ENCODE data around the gene GGA3.

The GGA3 gene

DNA sequence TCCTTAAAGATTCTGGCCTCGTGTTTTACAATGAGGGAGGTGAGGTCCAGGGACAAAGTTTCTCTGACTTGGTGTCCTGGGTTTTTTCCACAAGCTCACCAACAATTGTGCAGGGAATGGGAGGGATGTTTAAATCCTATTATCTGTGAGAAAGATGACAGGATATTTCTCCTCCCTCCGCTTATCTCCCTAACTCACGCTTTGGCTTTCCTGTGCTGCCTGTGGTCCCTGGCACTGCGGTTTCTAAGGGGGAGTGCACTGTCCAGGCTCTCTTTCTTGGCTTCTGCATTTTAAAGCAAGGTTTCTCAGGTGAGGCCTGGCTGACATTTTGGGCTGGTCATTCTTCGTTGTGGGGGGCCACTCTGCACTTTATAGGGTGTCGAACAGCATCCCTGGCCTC is 16.4 kb downstream of the GGA3 start:
- no peak for DNase-seq

DNA sequence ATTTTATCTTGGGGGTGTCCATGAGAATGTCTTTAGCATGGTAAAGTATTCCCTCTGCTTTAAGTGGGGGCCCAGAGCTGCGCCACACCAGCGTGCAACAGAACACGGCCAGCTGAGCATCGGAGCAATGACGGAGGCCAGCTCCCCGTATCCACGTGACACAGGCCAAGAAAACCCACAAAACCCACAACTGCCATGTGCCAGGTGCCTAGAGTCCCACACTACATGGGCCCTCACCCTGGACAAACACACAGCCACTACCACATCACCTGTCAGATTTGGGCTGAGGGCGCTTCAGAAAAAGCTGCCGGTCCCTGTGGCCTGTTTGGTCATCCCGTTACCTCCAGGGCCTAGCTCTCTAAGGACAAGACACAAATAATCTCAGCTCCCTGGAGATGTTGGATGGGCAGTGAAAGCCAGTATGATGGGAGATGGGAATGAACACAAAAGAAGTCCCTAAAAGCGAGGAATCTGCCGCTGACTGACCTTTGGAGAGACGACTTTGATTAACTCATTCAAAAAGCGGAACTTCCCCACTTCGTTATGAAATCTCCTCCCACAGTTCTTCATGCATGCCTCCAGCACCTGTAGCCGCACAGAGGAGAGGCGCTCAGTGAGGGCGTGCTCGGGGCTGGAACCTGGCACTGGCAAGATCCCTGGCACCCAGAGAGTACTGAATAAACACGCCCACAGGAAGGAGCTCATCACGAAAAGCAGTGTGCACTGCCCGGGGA is 17.1 kb downstream of the GGA3 start:
- DNase-seq = no peak

DNA sequence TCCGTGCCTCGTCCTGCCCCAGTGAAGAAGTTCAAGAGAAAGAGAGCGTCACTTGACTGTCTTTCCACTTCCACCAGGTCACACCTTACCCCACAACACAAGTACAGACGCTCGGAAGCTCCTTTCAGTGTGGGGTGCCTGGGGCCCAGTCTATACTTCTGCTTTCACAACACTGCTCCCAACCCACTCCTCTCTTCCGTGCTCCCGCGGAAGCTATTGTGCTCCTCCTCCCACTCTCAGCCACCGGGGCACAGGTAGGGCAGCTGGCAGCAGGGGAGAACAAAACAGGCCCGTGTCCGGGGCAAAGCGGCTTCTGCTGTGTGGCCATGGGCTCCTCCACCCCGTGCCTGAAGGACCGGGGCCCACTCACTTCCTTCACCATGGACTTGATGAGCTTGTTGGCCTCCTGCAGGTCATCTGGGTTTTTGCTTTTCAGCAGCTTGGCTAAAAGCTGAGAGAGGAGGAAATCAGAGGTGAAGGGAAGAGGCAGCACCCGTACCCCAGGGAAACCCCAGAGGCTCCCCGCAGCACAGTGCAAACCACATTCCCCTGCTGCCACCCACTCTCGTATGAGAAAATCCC is 18.9 kb downstream of the GGA3 start:
- peak; percentile 30 to 45 for DNase-seq

DNA sequence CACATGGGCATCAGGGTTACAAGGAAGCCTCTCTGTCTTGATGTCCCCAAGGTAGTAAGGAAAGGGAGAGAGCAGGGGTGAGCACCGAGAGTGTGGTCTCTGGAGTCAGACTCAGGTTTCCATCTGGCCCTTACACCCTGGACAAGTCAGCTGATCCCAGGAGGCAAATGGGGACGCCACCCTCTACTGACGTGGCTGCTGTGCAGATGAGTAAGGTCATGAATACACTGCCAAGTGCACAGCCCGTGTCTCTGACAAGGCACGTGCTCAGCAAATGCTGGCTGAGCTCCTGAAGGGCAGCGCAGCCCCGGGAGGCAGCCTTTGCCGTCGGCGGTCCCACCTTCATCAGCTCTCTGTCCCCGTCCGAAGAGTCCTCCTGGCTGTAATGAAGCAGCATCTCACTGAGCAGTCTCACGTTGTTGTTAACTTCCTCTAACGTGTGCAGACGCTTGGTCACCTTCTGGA is 19.4 kb downstream of the GGA3 start:
- peak; percentile 33 to 47 for DNase-seq

DNA sequence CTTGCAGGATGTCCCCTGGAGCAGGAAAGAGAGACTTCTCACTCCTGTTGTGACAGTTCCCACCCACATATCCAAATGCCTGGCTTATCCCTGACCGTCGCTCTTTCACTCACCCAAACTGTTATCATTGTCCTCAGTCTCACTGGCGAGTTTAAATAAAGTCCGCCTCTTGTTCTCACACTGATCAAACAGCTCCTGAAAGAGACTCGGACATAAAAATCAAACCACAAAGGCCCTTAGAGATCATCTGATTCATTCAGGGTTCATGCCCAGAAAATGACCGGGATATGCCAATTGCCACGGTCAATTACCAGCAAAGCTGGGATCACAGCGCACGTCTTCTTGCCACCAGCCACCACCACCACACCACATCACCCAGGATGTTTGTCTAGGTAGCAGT is 19.9 kb downstream of the GGA3 start:
- DNase-seq = no peak

DNA sequence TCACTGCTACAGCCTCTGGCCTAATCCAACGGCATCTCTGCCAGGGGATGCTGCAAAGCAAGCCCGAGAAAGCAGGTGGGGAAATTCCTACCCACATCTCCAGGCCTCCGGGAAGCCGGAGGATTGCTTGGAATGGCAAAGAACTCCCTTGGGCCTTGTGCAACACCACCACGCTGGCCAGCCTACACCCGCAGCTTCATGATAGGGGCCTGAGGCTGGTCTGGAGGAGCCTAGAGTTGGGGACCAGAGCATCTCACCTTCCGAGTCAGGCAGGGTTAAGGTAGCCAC is 20.3 kb downstream of the GGA3 start:
- DNase-seq = no peak

DNA sequence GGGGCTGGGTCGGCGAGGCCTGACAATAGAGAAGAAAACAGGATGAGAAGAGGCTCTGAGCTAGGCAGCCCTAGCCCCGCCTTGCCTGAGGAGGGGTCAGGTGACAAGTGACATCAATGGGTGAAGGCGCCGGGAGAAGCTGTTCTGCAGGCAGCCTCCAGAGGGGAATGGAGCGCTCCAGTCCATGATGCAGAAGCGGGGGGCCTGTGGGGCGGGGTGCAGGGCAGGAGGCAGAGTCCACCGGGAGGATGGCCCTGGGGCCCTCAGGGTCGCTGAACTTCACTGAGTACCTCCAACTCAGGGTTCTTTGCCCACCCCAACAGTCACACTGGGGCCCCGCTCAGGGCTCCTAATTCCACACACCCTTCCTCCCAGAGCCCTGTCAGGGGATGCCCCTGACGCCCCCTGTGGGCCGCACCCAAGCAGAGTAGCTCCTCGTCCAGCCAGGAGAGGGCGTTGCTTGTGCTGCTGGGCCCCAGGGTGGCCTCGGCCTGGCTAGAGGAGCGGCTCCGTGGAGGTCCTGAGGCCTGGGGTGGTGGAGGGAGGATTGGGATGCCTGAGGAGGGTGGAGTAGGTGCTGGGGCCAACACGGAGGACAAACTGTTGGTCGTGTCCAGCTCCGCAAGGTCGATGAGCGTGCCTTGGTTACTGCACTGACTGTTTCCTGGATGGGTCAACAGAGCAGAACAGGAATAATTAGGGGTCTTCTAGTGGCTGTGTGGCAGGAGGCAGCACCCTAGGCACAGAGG is 20.8 kb downstream of the GGA3 start:
- peak; percentile 48 to 62 for DNase-seq

DNA sequence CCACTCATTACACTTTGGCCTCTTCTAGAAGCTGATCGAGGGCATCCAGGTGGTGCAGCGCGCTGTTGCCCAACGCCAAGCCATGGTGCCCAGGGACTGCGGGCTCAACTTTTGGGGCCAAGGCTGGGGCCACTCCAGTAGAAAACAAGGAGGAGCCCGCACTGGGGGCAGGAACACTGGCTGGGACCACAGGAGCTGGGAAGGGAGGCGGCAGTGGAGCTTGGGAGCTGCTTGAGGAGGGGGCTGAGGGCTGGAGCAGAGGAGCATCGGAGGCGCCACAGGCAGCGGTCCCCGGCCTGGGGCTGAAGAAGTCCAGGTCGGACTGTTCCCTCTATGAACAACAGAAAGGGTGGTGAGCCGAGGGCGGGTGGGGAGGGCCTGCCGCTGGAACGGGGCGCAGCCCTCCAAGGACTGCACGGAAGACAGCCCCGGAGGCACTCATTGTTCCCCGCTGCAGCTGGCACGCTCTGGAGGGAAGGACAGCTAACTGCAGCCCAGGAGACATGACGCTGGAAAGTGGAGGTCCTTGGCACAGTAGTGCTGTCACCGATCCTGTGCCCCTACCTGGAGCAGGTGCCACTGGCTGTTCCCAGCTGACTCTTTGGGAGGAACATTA is 21.5 kb downstream of the GGA3 start:
- DNase-seq = no peak

DNA sequence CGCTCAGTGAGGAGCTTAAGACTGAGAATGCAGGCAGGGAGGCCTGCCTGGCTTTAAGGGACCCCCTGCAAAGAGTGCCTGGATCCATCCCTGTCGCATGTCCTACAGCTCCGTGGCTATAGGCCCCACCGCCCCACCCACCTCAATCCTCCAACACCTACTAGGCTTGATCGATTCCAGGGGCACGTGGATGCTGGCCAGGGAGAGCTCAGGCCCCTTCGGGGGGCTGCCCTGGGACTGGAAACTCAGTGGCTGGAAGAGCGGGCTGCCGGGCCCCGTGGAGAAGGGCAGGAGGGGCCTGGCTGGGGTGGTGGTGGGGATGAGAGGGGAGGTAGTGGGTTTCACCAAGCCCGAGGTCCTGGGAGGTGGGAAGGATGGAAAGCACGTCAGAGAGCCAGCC is 22.2 kb downstream of the GGA3 start:
- no peak for DNase-seq

DNA sequence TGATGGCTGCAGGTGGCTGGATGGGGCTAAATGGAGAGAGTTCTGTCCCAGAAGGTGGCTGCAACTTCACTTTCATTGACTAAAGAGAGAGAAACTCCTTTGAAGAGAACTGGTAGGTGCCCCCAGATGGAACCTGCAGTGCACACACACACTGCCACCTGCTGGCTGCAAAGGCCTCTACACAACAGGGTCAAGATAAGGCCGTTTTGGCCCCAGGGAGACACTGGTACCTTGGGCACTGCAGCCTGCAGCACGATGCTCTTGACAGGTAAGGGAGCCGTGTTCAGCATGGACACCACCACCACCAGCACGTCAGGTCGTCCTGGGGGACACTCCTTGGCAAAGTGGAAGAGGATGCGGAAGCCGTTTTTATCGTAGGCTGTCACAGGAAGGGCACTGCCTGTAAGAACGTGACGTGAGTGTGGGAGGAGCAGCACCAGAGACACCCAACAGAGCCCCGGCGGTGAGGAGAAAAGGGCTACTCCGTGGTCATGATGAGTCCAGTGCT is 22.7 kb downstream of the GGA3 start:
- DNase-seq = peak; percentile 63 to 68

DNA sequence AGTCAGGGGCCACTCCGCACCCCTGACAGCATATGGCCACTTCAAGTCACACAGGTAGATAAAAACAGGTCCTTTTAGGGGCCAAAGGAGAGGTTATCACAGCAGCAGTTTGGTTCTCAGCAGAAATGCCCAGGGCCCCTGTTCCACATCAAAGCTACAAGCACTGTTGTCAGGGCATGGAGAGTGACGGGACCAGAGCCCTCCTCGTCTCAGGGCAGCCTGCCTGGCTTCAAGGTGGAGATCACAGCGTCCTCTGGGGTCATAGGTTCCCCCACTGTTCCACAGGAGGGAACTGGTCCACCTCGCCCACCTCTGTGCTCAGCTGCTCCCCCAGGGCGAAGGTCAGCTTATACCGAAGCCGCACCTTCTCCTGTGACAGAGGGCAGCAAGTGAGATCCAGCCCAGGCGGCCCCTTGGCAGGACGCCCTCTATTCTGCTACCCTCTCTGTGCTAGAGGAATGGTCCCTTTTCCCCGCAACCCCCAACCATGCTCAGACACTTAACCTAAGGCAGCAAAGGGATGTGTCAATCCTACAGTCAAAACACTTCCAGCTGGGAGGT is 23.3 kb downstream of the GGA3 start:
- DNase-seq = no peak

DNA sequence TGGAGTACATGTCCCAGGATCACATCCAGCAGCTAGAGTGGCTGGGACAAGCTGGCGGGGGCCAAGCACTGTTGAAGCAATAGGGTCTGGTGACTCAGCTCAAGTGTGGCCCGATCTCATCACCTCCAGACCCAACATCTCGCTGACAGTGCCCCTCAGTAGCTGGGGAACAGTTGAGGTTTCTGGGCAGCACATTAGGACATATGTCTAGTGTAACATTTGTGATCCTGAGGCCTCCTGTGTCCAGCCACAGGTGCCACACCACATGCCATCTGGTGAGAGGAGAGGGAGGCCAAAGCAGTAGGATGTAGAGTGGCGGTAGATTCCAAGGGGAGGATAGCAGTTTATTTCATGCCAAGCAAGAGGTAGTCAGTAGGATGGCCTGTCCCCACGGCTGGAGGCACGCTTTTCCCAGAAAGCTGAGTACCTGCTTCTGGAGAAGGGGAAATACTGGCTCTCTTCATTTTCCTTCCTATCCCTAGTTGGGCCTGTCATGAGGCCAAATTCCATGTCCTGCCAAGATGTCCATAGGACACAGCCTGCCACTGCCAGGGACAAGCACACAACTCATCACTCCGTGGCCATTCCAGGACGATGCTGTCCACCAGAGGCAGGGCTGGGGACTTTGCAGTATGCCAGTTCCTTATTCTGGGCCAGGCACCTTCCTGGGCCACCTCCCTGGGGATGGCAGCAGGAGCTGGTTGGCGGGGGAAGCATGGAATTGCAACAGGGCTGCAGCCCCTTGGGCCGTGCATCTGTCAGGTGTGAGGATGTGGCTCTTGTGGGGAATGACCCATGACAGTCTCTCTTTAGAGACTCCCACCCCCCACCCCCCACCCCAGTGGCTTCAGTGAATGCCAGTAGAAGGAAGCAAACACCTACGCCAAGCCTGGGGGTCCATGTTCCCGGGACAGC is 24.0 kb downstream of the GGA3 start:
- DNase-seq = no peak

DNA sequence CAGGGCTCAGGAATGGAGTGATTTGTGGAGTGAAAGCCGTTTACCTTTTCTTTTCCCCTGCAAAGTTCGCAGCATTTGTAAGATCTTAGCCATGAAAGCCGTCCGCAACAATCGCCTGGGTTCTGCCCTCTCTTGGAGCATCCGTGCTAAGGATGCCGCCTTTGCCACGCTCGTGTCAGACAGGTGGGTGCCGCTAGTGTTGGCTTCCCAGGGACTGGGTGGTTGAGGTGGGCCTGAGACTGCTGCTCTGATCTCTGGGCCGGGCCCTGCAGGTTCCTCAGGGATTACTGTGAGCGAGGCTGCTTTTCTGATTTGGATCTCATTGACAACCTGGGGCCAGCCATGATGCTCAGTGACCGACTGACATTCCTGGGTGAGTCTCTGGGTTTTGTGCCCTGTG is 28.6 kb downstream of the GGA3 start:
- no peak for DNase-seq

DNA sequence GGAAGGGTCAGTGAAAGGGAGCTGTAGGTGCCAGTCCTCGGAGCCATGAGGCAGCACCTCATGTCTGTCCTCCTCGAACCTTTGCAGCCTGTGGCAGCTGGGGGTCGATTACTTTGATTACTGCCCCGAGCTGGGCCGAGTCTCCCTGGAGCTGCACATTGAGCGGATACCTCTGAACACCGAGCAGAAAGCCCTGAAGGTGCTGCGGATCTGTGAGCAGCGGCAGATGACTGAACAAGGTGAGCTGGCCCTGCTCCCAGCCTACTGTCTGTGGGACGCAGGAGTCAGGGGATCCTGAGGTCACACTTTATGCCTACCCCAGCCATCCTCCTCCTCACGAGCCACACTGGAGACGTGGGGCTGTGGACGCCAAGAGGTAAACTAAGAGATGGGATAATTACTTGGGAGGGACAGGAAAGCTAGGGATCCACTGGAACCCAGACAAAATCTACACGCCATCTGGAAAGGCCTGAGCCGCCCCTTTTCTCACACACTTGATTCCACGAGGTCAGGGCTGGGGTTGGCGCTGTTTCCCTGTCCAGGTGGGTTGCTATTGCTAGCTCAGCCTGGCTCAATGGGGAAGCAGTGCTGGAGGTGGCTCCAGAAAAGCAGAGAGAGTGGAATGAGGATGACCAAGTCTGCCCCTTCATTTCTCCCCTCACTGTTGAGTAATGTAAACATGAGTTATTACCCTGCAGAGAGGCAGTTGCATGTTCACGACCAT is 29.5 kb downstream of the GGA3 start:
- DNase-seq = no peak

DNA sequence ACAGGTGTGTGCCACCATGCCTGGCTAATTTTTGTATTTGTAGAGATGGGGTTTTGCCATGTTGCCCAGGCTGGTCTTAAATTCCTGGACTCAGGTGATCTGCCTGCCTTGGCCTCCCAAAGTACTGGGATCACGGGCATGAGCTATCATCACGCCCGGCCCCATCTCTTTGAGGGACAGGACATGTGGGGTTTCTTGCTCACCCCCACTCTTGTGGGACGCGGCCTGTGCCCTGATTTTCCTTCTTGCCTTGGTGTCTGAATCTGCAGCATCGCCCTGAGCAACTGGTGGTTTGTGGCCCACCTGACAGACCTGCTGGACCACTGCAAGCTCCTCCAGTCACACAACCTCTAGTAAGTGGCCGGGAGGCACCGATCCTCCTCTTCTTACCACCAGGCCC is 30.3 kb downstream of the GGA3 start:
- no peak for DNase-seq

DNA sequence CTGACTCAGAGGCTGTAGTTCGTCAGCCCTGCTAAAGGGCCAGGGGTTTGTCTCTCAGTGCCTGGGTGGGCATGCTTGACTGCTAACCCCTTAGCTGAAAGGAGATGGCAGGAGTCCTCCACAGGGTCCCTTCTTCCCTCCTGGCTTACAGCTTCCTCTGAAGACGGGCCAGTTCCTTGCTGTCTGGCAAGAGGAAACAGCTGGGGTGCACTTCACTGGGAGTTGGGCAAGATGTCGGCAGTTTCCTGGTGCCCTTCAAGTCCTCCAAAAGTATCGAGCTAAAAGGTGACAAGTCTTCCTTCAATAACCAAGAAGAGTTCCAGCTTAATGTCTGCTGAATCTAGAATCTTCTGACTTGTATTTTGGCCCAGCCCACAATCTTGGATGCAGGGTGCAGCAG is 32.6 kb downstream of the GGA3 start:
- DNase-seq = no peak

DNA sequence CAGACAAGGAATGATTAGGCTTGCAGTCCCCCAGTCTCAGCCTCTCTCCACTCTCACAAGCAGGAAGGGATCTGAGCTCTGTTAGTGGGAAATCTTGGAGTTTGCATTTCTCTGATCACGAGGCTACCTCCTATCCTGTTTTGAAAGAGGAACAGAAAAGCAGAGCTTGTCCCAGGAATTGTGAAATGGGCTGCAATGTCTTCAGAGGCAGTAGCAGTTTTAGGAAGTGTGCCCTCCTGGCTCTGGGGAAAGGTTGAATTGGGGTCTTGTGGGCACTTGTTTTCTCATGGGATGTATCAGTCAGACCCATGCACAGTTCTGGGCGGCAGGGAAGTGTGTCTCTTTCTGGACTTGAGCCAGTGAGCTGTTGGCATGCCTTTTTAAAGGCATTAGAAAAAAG is 33.1 kb downstream of the GGA3 start:
- no peak for DNase-seq

DNA sequence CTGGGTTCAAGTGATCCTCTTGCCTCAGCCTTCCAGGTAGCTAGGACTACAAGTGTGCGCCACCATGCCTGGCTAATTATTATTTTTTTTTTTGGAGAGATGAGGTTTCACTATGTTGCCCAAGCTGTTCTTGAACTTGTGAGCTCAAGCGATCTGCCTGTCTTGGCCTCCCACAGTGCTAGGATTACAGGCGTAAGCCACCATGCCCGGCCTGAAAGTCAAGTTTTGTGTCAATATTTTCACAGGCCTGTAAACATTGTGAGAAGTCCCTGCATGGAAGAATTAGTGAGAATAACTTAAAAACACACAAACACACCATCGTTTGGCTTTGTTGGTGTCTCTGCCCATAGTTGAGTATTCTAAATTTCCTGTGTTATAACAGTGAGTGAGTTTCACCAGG is 33.7 kb downstream of the GGA3 start:
- no peak for DNase-seq

DNA sequence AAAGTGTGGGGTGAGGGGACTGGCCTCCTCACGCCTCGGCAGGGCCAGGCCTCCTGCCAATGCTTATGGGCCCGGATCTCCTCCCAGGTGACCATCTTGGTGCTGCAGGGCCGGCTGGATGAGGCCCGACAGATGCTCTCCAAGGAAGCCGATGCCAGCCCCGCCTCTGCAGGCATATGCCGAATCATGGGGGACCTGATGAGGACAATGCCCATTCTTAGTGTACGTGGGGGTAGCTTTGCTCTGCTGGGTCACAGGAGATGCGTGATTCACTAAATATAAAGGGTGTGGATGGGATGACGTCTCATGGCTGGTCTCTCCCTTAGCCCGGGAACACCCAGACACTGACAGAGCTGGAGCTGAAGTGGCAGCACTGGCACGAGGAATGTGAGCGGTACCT is 36.4 kb downstream of the GGA3 start:
- no peak for DNase-seq

DNA sequence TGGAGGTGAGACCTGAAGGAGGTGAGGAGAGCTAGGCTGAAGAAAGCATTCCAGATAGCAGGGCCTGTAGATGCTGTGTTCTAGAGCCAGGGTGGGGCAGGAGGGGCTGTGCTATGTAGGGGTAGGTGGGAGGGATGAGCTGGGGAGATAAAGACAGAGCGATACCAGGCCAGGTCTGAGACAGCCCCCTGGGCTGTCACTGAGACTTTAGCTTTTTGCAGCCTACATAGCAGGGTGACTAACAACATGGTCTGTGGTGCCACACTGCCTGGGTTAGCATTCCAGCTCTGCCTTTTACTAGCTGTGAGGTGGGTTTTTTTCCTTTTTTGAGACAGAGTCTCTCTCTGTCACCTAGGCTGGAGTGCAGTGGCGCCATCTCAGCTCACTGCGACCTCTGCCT is 41.6 kb downstream of the GGA3 start:
- no peak for DNase-seq

DNA sequence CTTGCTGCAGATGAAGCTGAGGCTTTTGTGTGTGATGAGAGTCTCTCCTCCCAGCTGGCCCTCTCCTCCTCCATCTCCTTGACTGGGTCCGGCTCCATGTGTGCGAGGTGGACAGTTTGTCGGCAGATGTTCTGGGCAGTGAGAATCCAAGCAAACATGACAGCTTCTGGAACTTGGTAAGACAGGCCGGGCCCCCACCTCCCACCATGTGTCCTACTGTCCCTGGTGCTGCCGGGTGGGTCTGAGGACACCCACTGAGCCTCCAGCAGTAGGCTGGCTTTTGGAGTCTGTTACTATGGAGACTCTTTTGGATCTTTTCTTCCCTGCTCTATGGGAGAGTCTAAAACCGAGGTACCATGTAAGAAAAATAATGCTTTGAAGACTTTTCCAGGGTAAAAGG is 43.3 kb downstream of the GGA3 start:
- DNase-seq = no peak

DNA sequence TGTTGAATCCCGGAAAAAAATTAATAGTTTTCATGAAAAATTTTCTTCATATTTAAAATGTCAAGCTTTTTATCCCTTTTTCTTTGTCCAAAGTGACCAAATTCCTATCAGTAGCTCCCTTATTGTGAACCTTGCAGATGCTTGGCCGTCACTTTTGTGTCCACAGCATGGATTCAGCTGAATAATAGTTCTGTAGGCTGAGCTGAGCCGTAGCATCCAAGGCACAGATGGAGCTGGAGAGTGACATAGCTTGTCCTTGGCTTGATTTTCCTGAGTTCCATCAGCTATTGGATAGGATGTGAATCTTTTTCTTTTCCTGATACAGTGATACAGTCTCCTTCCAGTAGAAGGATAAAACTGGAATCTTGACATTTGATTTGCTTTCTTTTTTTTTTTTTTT is 52.3 kb downstream of the GGA3 start:
- no peak for DNase-seq
